Glutamatergic neuron (in vitro differentiated cells): ENCODE data around the gene SLIT1. TPM values are rescaled to one million over a fixed set of nuclear protein-coding genes. Genes with fewer than 3 reads are reported as not detected.

Experiments
- DNase-seq: peaks from one replicate; pipeline ENCODE4 v3.0.0; 2022
- H3K27ac Mint-ChIP-seq: one replicate; pipeline ENCODE4 v1.8.0; 2020; ENCODE audit warnings: mild to moderate bottlenecking, mixed read lengths, inconsistent platforms; ENCODE audit not compliant: unreplicated experiment
- H3K27me3 Mint-ChIP-seq: one replicate; pipeline ENCODE4 v1.8.0; 2020; ENCODE audit warnings: mild to moderate bottlenecking, moderate library complexity, mixed read lengths, inconsistent platforms; ENCODE audit not compliant: unreplicated experiment
- H3K36me3 Mint-ChIP-seq: one replicate; pipeline ENCODE4 v1.8.0; 2020; ENCODE audit warnings: mild to moderate bottlenecking, mixed read lengths, inconsistent platforms; ENCODE audit not compliant: unreplicated experiment
- H3K4me1 Mint-ChIP-seq: one replicate; pipeline ENCODE4 v1.8.0; 2020; ENCODE audit warnings: mild to moderate bottlenecking, low read depth, mixed read lengths, inconsistent platforms; ENCODE audit not compliant: unreplicated experiment
- H3K4me3 Mint-ChIP-seq: one replicate; pipeline ENCODE4 v1.8.0; 2020; ENCODE audit warnings: mild to moderate bottlenecking, mixed read lengths, inconsistent platforms; ENCODE audit not compliant: unreplicated experiment
- H3K9me3 Mint-ChIP-seq: one replicate; pipeline ENCODE4 v1.8.0; 2020; ENCODE audit warnings: mild to moderate bottlenecking, moderate library complexity, mixed read lengths, inconsistent platforms; ENCODE audit not compliant: unreplicated experiment
- total RNA-seq: library from RNA; stranded (reverse); fragmentation: NEBNext Ultra II Directional; extraction: Animal tissue kit (Norgen Biotek cat#: 25700); gene quantifications from one replicate; pipeline ENCODE4 v1.2.1, GENCODE V29; 2021; ENCODE audit not compliant: unreplicated experiment
- TF ChIP-seq, protein P1 (sequence below): fragments of 200-600 bp; sonication (generic); IDR thresholded peaks from one replicate; pipeline ENCODE4 v1.5.0; 2021; ENCODE audit not compliant: partially characterized antibody, unreplicated experiment

The SLIT1 gene
- total RNA-seq, 1 donor from 2014 or later: 11.3 TPM

DNA sequence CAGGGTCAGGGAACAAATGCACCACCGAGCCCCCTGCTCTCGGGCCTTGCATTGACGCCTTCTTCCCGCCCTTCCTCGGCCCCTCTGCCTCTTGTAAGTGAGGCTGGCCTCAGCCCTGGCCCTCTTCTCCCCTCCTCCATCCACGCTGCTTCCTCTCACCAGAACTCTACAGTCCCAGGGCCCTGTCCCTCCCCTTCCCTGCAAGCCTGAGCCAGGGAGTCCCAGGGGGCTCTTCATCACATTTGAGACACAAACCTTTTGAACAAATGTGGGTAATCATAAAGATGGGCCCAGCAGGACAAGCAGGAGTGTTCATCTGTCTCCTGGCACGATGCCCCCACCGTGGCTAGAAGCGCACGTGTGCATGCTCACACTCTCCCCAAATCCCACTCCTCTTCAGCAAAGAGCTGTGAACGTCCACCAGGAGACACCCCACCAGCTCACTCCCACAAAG lies 57.7 kb downstream of the SLIT1 start:
- H3K4me1 Mint-ChIP-seq: peaks cover 58% of the 10 kb centered on the region

DNA sequence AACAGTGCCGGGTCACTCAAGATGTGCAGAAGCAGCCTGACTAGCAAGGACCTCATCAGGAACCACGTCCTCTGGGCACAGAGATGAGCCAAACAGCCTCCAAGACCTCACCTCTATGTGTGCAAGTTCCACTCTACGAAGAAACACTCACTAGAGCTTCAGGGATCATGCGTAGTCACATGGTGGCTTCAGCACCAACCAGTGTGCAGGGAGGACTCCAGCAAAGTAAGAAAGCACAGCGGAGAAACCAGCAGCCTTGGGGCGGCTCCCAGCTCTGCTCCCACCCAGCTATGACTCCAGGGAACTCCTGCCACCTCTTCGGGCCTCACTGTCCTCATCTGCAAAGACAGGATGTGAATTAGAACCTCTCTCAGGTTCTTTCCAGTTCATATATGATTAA lies 58.2 kb downstream of the SLIT1 start:
- Mint-ChIP-seq H3K36me3 (no peaks in the 10 kb centered on the region), H3K27ac (peak overlapping the region; percentile 17), H3K4me1 (peaks cover 62% of the 10 kb centered on the region), H3K27me3 (no peaks in the 10 kb centered on the region), H3K4me3 (no peak overlapping the region), H3K9me3 (peaks cover 3% of the 10 kb centered on the region)
- no peak for DNase-seq
- TF ChIP-seq, protein P1, sequence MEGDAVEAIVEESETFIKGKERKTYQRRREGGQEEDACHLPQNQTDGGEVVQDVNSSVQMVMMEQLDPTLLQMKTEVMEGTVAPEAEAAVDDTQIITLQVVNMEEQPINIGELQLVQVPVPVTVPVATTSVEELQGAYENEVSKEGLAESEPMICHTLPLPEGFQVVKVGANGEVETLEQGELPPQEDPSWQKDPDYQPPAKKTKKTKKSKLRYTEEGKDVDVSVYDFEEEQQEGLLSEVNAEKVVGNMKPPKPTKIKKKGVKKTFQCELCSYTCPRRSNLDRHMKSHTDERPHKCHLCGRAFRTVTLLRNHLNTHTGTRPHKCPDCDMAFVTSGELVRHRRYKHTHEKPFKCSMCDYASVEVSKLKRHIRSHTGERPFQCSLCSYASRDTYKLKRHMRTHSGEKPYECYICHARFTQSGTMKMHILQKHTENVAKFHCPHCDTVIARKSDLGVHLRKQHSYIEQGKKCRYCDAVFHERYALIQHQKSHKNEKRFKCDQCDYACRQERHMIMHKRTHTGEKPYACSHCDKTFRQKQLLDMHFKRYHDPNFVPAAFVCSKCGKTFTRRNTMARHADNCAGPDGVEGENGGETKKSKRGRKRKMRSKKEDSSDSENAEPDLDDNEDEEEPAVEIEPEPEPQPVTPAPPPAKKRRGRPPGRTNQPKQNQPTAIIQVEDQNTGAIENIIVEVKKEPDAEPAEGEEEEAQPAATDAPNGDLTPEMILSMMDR: no peak

More for the DNA sequence above, 57.7 kb downstream of the SLIT1 start:
- DNase-seq: no peak
- peaks cover 5% of the 10 kb centered on the region for H3K9me3 Mint-ChIP-seq
- no peaks in the 10 kb centered on the region for H3K27me3 Mint-ChIP-seq
- no peaks in the 10 kb centered on the region for H3K36me3 Mint-ChIP-seq
- TF ChIP-seq, protein P1: no peak
- H3K27ac Mint-ChIP-seq: peak overlapping the region; percentile 7
- no peak overlapping the region for H3K4me3 Mint-ChIP-seq

DNA sequence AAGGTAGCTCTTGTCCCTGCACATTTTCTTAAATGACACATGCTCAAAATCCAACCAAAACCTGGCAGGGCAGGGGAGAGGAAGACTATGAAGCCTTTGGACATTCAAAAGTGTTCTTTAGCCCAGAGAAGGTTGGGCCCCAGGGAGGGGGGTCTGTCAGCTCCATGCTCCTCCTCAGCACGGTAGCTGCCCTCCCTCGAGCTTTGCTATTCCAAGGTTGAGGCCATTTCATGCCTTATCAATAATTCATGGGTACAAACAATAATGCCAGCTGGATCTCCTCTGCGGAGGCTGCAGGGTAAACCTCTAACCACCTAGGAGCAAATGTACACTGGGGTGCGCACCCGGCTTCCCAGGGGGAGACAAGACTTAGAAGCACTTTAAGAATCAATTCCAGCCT lies 61.5 kb downstream of the SLIT1 start:
- Mint-ChIP-seq H3K4me1 (peaks cover 60% of the 10 kb centered on the region), H3K27me3 (peaks cover 4% of the 10 kb centered on the region), H3K4me3 (peak overlapping the region; percentile 37), H3K36me3 (no peaks in the 10 kb centered on the region), H3K9me3 (peaks cover 7% of the 10 kb centered on the region), H3K27ac (peak overlapping the region; percentile 52)
- TF ChIP-seq, protein P1: no peak
- peak; percentile 61 for DNase-seq

DNA sequence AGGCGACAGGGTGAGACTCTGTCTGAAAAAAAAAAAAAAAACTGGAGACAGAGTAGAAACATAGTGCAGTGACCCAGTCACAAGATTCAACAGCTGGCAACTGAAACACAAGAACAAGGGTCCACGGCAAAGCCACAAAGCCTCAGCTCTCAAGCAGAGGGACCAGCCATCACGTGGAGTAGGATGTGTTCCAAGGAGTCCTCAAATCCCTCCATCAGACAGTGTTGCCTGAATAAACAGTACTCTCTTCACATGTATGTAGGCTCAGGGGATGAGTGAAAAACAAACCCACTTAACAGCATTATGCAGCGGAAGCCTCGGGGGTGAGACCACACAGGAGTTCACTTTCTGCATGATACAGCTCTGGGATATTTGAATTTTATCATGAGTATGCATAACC lies 62.0 kb downstream of the SLIT1 start:
- Mint-ChIP-seq H3K4me3 (peak overlapping the region; percentile 37), H3K4me1 (peaks cover 62% of the 10 kb centered on the region), H3K27ac (peak overlapping the region; percentile 41), H3K36me3 (no peaks in the 10 kb centered on the region), H3K27me3 (peaks cover 4% of the 10 kb centered on the region), H3K9me3 (peaks cover 7% of the 10 kb centered on the region)
- TF ChIP-seq, protein P1: no peak
- no peak for DNase-seq

DNA sequence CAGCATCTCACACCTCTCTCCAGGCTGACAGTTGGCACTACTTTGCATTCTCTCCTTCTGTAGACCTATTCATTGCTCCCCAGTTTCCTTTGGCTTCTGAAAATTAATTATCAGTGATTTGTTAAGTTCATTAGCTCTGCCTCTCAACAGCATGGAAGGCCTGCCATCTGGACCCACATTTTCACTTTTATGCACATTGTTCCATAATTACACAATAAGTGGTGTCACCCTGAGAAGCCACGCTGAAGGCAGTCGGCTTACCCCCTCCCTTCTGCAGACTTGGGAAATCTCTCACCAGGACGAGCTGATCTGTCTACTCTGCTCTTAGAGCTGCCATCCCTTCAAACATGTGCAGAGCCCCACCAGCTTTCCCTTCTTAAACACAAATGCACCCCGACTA lies 64.7 kb downstream of the SLIT1 start:
- H3K36me3 Mint-ChIP-seq: peaks cover 2% of the 10 kb centered on the region
- H3K27ac Mint-ChIP-seq: peak overlapping the region; percentile 40
- H3K4me3 Mint-ChIP-seq: no peak overlapping the region
- no peak for DNase-seq
- peaks cover 4% of the 10 kb centered on the region for H3K9me3 Mint-ChIP-seq
- TF ChIP-seq, protein P1: no peak
- peaks cover 52% of the 10 kb centered on the region for H3K4me1 Mint-ChIP-seq
- H3K27me3 Mint-ChIP-seq: peaks cover 4% of the 10 kb centered on the region
